Tibial nerve (tissue), 4 donors: ENCODE results near the gene RFX1. TPM values are rescaled to one million over a fixed set of nuclear protein-coding genes. Genes with fewer than 3 reads are reported as not detected.
A peak's percentile ranks its signal among the peaks of the same experiment; 100 is the strongest.

ENCODE experiments used
- DNase-seq, 2 donors: peaks; one replicate each; pipeline ENCODE4 v3.0.0-alpha.2; 2019; ENCODE audit warnings: low spot score in 2 of 2
- H3K27ac ChIP-seq, 4 donors: fragments of 200-600 bp; sonication (generic) in 3 of 4; one replicate each; pipeline ENCODE4 v1.5.1; 2017 to 2019; ENCODE audit warnings: mild to moderate bottlenecking in 1 of 4
- H3K27me3 ChIP-seq, 2 donors: fragments of 200-600 bp; sonication (generic) in 1 of 2; one replicate each; pipeline versions ENCODE4 v1.5.1 to v1.6.0; 2017 to 2019
- H3K36me3 ChIP-seq, 3 donors: fragments of 200-600 bp; sonication (generic); one replicate each; pipeline ENCODE4 v1.5.1; 2018 to 2019
- H3K4me1 ChIP-seq, 4 donors: fragments of 200-600 bp; sonication (generic) in 3 of 4; one replicate each; pipeline ENCODE4 v1.5.1; 2017 to 2019
- H3K4me3 ChIP-seq, 4 donors: fragments of 200-600 bp; sonication (generic) in 3 of 4; one replicate each; pipeline ENCODE4 v1.5.1; 2017 to 2019; ENCODE audit warnings: mild to moderate bottlenecking in 1 of 4, moderate library complexity in 1 of 4
- H3K9me3 ChIP-seq, 4 donors: fragments of 200-600 bp; sonication (generic) in 3 of 4; one replicate each; pipeline ENCODE4 v1.5.1; 2017 to 2019
- CTCF ChIP-seq, 5 experiments: fragments of 200-600 bp in 3 of 5; fragments of 450-650 bp in 2 of 5; sonication (generic) in 3 of 5; IDR thresholded peaks; one replicate each; pipeline ENCODE4 v1.5.1; 2016 to 2019; ENCODE audit warnings: antibody characterized with exemption in 5 of 5, mild to moderate bottlenecking in 3 of 5, moderate library complexity in 2 of 5
- EP300 ChIP-seq, 2 donors: sonication (generic); formaldehyde crosslinking; IDR thresholded peaks; one replicate each; pipeline ENCODE4 v1.6.1; 2017; ENCODE audit warnings: antibody characterized with exemption in 2 of 2, mild to moderate bottlenecking in 1 of 2
- POLR2A ChIP-seq, 2 donors: fragments of 450-650 bp; IDR thresholded peaks; one replicate each; pipeline ENCODE4 v1.6.1; 2017; ENCODE audit warnings: antibody characterized with exemption in 2 of 2, mild to moderate bottlenecking in 2 of 2, moderate library complexity in 2 of 2
- whole genome bisulfite sequencing, 2 donors: methylation state at CpG; one replicate each; pipeline ENCODE4 v1.1.5; 2018; 5-methylcytosine and 5-hydroxymethylcytosine counted together
- total RNA-seq, 4 donors: library from RNA; depleted of rRNA; stranded (reverse); fragments of >200 nt; gene quantifications; one replicate each; pipeline ENCODE4 v1.1.0, GENCODE V29; 2016

Gene RFX1
- total RNA-seq, 4 donors from 2014 or later, result 3.1 to 8.4 (median 6.0) TPM

- Histone ChIP-seq H3K27me3 (no peaks in the 10 kb centered on the region), H3K4me3 (no peak overlapping the region), H3K27ac (no peak overlapping the region), H3K36me3 (no peaks in the 10 kb centered on the region), H3K9me3 (no peaks in the 10 kb centered on the region), H3K4me1 (no peaks in the 10 kb centered on the region)
- no peak for TF ChIP-seq CTCF (IDR thresholded peaks at IDR 0.05)
- no peak for TF ChIP-seq POLR2A (IDR thresholded peaks at IDR 0.05)
- TF ChIP-seq EP300 (IDR thresholded peaks at IDR 0.05), result no peak
- DNase-seq, result no peak
- 67 to 74% methylated on average over 8 of the region's 8 CpGs for WGBS, 2 donors
Measured at GRCh38 chr19:14015524-14016035, 9.5 kb upstream of the RFX1 start.

- WGBS, 2 donors, result 77 to 82% methylated on average over 2 of the region's 2 CpGs
- H3K27ac ChIP-seq, result no peak overlapping the region
Measured at GRCh38 chr19:14012378-14012915, 6.3 kb upstream of the RFX1 start.

GRCh38 chr19:14006766-14007562, 844 bp upstream of the RFX1 start:
- TF ChIP-seq EP300 (IDR thresholded peaks at IDR 0.05) (peak; percentile 71 to 95), POLR2A (IDR thresholded peaks at IDR 0.05) (peak in 1 of 2 donors; percentile 36), CTCF (IDR thresholded peaks at IDR 0.05) (no peak)
- H3K36me3 ChIP-seq, result no peaks in the 10 kb centered on the region
- H3K4me1 ChIP-seq, result peaks cover 0 to 37% (median 16%) of the 10 kb centered on the region in 4 donors
- H3K4me3 ChIP-seq, result peak overlapping the region; percentile 52 to 97 (median 76)
- 13 to 16% methylated on average over 14 to 21 of the region's 56 CpGs for WGBS, 2 donors
- H3K27me3 ChIP-seq, result no peaks in the 10 kb centered on the region
- peak overlapping the region; percentile 94 to 100 (median 100) for H3K27ac ChIP-seq
- no peaks in the 10 kb centered on the region for H3K9me3 ChIP-seq
- DNase-seq, result no peak

More at GRCh38 chr19:14012378-14012915, 6.3 kb upstream of the RFX1 start:
- Histone ChIP-seq H3K27me3 (no peaks in the 10 kb centered on the region), H3K4me1 (no peaks in the 10 kb centered on the region), H3K9me3 (no peaks in the 10 kb centered on the region), H3K4me3 (no peak overlapping the region), H3K36me3 (no peaks in the 10 kb centered on the region)
- TF ChIP-seq CTCF (IDR thresholded peaks at IDR 0.05) (no peak), EP300 (IDR thresholded peaks at IDR 0.05) (no peak), POLR2A (IDR thresholded peaks at IDR 0.05) (no peak)
- no peak for DNase-seq

- no peaks in the 10 kb centered on the region for H3K9me3 ChIP-seq
- peaks cover 0 to 37% (median 16%) of the 10 kb centered on the region in 4 donors for H3K4me1 ChIP-seq
- peak overlapping the region; percentile 99 to 100 (median 100) for H3K27ac ChIP-seq
- WGBS, 2 donors, result 12 to 33% methylated on average over 8 to 24 of the region's 50 CpGs
- no peaks in the 10 kb centered on the region for H3K27me3 ChIP-seq
- no peak for TF ChIP-seq CTCF (IDR thresholded peaks at IDR 0.05)
- TF ChIP-seq POLR2A (IDR thresholded peaks at IDR 0.05), result peak; percentile 27 to 33
- peak in 1 of 2 donors; percentile 80 for TF ChIP-seq EP300 (IDR thresholded peaks at IDR 0.05)
- DNase-seq, result peak; percentile 75 to 82
- peak overlapping the region; percentile 87 to 99 (median 96) for H3K4me3 ChIP-seq
- no peaks in the 10 kb centered on the region for H3K36me3 ChIP-seq
Measured at GRCh38 chr19:14005349-14006084, 603 bp downstream of the RFX1 start.
